Trophoblast cell (in vitro differentiated cells and primary cell): ENCODE measurements around the gene DGKZ.

Experiments used
- DNase-seq, 2 donors: peaks; one replicate each; pipeline ENCODE4 v3.0.0-alpha.2; 2016
- H2AFZ ChIP-seq: 2 replicates; pipeline ENCODE4 v1.6.1; 2013; ENCODE audit warnings: low read length, moderate library complexity, mild to moderate bottlenecking; ENCODE audit not compliant: insufficient read depth, poor library complexity
- H2AK5ac ChIP-seq: 2 replicates; pipeline ENCODE4 v1.6.1; 2013; ENCODE audit warnings: mild to moderate bottlenecking, low read length
- H2BK120ac ChIP-seq: 2 replicates; pipeline ENCODE4 v1.6.1; 2013; ENCODE audit warnings: low read length, mild to moderate bottlenecking, moderate library complexity; ENCODE audit not compliant: insufficient read depth, poor library complexity
- H2BK12ac ChIP-seq: 2 replicates; pipeline ENCODE4 v1.6.1; 2013; ENCODE audit warnings: mild to moderate bottlenecking, low read length, moderate library complexity
- H2BK5ac ChIP-seq: 2 replicates; pipeline ENCODE4 v1.6.1; 2013; ENCODE audit warnings: low read length, low read depth, moderate library complexity, mild to moderate bottlenecking; ENCODE audit not compliant: poor library complexity
- H3K14ac ChIP-seq: 2 replicates; pipeline ENCODE4 v1.6.1; 2013; ENCODE audit warnings: mild to moderate bottlenecking, low read length
- H3K18ac ChIP-seq: 2 replicates; pipeline ENCODE4 v1.6.1; 2013; ENCODE audit warnings: mild to moderate bottlenecking, low read length
- H3K23ac ChIP-seq: 2 replicates; pipeline ENCODE4 v1.6.1; 2013; ENCODE audit warnings: low read length
- H3K27ac ChIP-seq: 2 replicates; pipeline ENCODE4 v1.5.1; 2013; ENCODE audit warnings: low read depth, mild to moderate bottlenecking, inconsistent platforms, low read length, moderate library complexity
- H3K27me3 ChIP-seq: 2 replicates; pipeline ENCODE4 v1.6.1; 2013; ENCODE audit warnings: inconsistent platforms, mild to moderate bottlenecking, low read length, moderate library complexity; ENCODE audit not compliant: insufficient read depth
- H3K36me3 ChIP-seq, 2 experiments: 1 replicate in 1 of 2; 2 replicates in 1 of 2; pipeline ENCODE4 v1.6.1; 2013; ENCODE audit warnings: low read length in 2 of 2, mild to moderate bottlenecking in 2 of 2, moderate library complexity in 1 of 2; ENCODE audit not compliant: insufficient read depth in 2 of 2, control insufficient read depth in 1 of 2
- H3K4ac ChIP-seq: 2 replicates; pipeline ENCODE4 v1.6.1; 2013; ENCODE audit warnings: low read depth, mild to moderate bottlenecking, low read length, moderate library complexity
- H3K4me1 ChIP-seq, 2 experiments: 1 replicate in 1 of 2; 2 replicates in 1 of 2; pipeline ENCODE4 v1.6.1; 2013; ENCODE audit warnings: low read length in 2 of 2, mild to moderate bottlenecking in 2 of 2, moderate library complexity in 1 of 2; ENCODE audit not compliant: insufficient read depth in 2 of 2, control insufficient read depth in 1 of 2
- H3K4me2 ChIP-seq: 2 replicates; pipeline ENCODE4 v1.6.1; 2013; ENCODE audit warnings: inconsistent platforms, mild to moderate bottlenecking, low read length, moderate library complexity
- H3K4me3 ChIP-seq: 2 replicates; pipeline ENCODE4 v1.5.1; 2013; ENCODE audit warnings: mild to moderate bottlenecking, low read depth, low read length, inconsistent platforms
- H3K79me1 ChIP-seq: one replicate; pipeline ENCODE4 v1.6.1; 2013; ENCODE audit warnings: low read length
- H3K79me2 ChIP-seq: 2 replicates; pipeline ENCODE4 v1.6.1; 2013; ENCODE audit warnings: low read length, mild to moderate bottlenecking; ENCODE audit not compliant: control insufficient read depth, insufficient read depth, poor library complexity
- H3K9ac ChIP-seq: 2 replicates; pipeline ENCODE4 v1.6.1; 2013; ENCODE audit warnings: mild to moderate bottlenecking, low read length
- H3K9me3 ChIP-seq: 2 replicates; pipeline ENCODE4 v1.6.1; 2013; ENCODE audit warnings: low read depth, mild to moderate bottlenecking, control low read depth, inconsistent platforms, low read length; ENCODE audit not compliant: insufficient read depth
- H4K12ac ChIP-seq: 2 replicates; pipeline ENCODE4 v1.6.1; 2013; ENCODE audit warnings: low read depth, mild to moderate bottlenecking, low read length, moderate library complexity
- H4K8ac ChIP-seq: 2 replicates; pipeline ENCODE4 v1.6.1; 2013; ENCODE audit warnings: low read depth, mild to moderate bottlenecking, low read length, moderate library complexity
- H4K91ac ChIP-seq: one replicate; pipeline ENCODE4 v1.6.1; 2013; ENCODE audit warnings: low read depth, mild to moderate bottlenecking, low read length, moderate library complexity
- WGBS: extraction: QIAGEN DNeasy Blood & Tissue Kit; methylation state at CpG from one replicate; pipeline ENCODE4 v1.1.7; 2013; ENCODE audit warnings: missing lambda C conversion rate; ENCODE audit not compliant: insufficient read length, insufficient coverage; ENCODE audit errors: extremely low coverage; 5-methylcytosine and 5-hydroxymethylcytosine counted together

DGKZ gene

GRCh38 chr11:46352063-46352841 lies 5.0 kb downstream of the DGKZ start:
- Histone ChIP-seq H2AFZ (peak overlapping the region; percentile 40), H3K4me1 (peaks cover 16 to 26% of the 10 kb centered on the region in 2 experiments), H4K8ac (no peak overlapping the region), H3K79me2 (peaks cover 20% of the 10 kb centered on the region), H4K91ac (no peak overlapping the region), H2AK5ac (no peak overlapping the region), H3K9me3 (peaks cover 2% of the 10 kb centered on the region), H3K18ac (peak overlapping the region; percentile 13), H4K12ac (no peak overlapping the region), H2BK12ac (no peak overlapping the region), H3K4me3 (no peak overlapping the region), H2BK5ac (no peak overlapping the region), H3K4ac (peak overlapping the region; percentile 26), H3K9ac (no peak overlapping the region), H3K23ac (no peak overlapping the region), H3K4me2 (no peak overlapping the region), H2BK120ac (no peak overlapping the region), H3K27ac (no peak overlapping the region), H3K36me3 (peaks cover 8 to 11% of the 10 kb centered on the region in 2 experiments), H3K27me3 (no peaks in the 10 kb centered on the region), H3K14ac (no peak overlapping the region), H3K79me1 (peaks cover 6% of the 10 kb centered on the region)
- WGBS: no CpG with 5 or more reads among the region's 33 CpGs
- peak; percentile 63 to 73 for DNase-seq

GRCh38 chr11:46353698-46354097 lies 6.4 kb downstream of the DGKZ start:
- Histone ChIP-seq H2BK12ac (no peak overlapping the region), H4K91ac (no peak overlapping the region), H3K23ac (no peak overlapping the region), H3K4me3 (no peak overlapping the region), H3K79me2 (peaks cover 7% of the 10 kb centered on the region), H2BK5ac (no peak overlapping the region), H3K18ac (peak overlapping the region; percentile 33), H3K14ac (no peak overlapping the region), H2AK5ac (no peak overlapping the region), H3K4me2 (no peak overlapping the region), H3K79me1 (no peaks in the 10 kb centered on the region), H3K36me3 (peaks cover 8 to 11% of the 10 kb centered on the region in 2 experiments), H3K4ac (peak overlapping the region; percentile 65), H4K12ac (no peak overlapping the region), H3K4me1 (peaks cover 12 to 16% of the 10 kb centered on the region in 2 experiments), H3K27me3 (no peaks in the 10 kb centered on the region), H2AFZ (no peak overlapping the region), H3K9me3 (no peaks in the 10 kb centered on the region), H2BK120ac (no peak overlapping the region), H3K27ac (no peak overlapping the region), H4K8ac (no peak overlapping the region), H3K9ac (no peak overlapping the region)
- DNase-seq: no peak
- WGBS: no CpG with 5 or more reads among the region's 9 CpGs

GRCh38 chr11:46356924-46357482 lies 9.7 kb downstream of the DGKZ start:
- H3K23ac ChIP-seq: no peak overlapping the region
- H2BK120ac ChIP-seq: no peak overlapping the region
- no peak overlapping the region for H3K18ac ChIP-seq
- no peak overlapping the region for H4K12ac ChIP-seq
- no peak overlapping the region for H2BK12ac ChIP-seq
- no peak overlapping the region for H3K4me2 ChIP-seq
- H3K14ac ChIP-seq: no peak overlapping the region
- H3K4me1 ChIP-seq: peaks cover 6 to 10% of the 10 kb centered on the region in 2 experiments
- no peak overlapping the region for H3K4me3 ChIP-seq
- H2AFZ ChIP-seq: no peak overlapping the region
- peak; percentile 80 to 85 for DNase-seq
- no CpG with 5 or more reads among the region's 7 CpGs for WGBS
- peaks cover 8 to 9% of the 10 kb centered on the region in 2 experiments for H3K36me3 ChIP-seq
- no peaks in the 10 kb centered on the region for H3K9me3 ChIP-seq
- H3K4ac ChIP-seq: no peak overlapping the region
- no peak overlapping the region for H4K8ac ChIP-seq
- H3K27ac ChIP-seq: no peak overlapping the region
- H3K79me2 ChIP-seq: peaks cover 5% of the 10 kb centered on the region
- no peak overlapping the region for H4K91ac ChIP-seq
- H2AK5ac ChIP-seq: no peak overlapping the region
- no peak overlapping the region for H3K9ac ChIP-seq
- H3K27me3 ChIP-seq: no peaks in the 10 kb centered on the region
- no peak overlapping the region for H2BK5ac ChIP-seq
- H3K79me1 ChIP-seq: no peaks in the 10 kb centered on the region

- no peak overlapping the region for H3K9ac ChIP-seq
- H3K79me2 ChIP-seq: peaks cover 5% of the 10 kb centered on the region
- H4K91ac ChIP-seq: no peak overlapping the region
- peaks cover 7 to 8% of the 10 kb centered on the region in 2 experiments for H3K4me1 ChIP-seq
- H3K36me3 ChIP-seq: peaks cover 9 to 10% of the 10 kb centered on the region in 2 experiments
- H3K14ac ChIP-seq: no peak overlapping the region
- H3K18ac ChIP-seq: peak overlapping the region; percentile 75
- H3K79me1 ChIP-seq: no peaks in the 10 kb centered on the region
- H3K27me3 ChIP-seq: no peaks in the 10 kb centered on the region
- no peak overlapping the region for H3K23ac ChIP-seq
- H3K9me3 ChIP-seq: no peaks in the 10 kb centered on the region
- no peak overlapping the region for H3K4me3 ChIP-seq
- H2BK12ac ChIP-seq: peak overlapping the region; percentile 34
- no peak overlapping the region for H4K8ac ChIP-seq
- H4K12ac ChIP-seq: no peak overlapping the region
- no peak overlapping the region for H2AK5ac ChIP-seq
- no peak overlapping the region for H3K4me2 ChIP-seq
- H3K4ac ChIP-seq: peak overlapping the region; percentile 49
- H3K27ac ChIP-seq: no peak overlapping the region
- WGBS: no CpG with 5 or more reads among the region's 11 CpGs
- no peak overlapping the region for H2AFZ ChIP-seq
- H2BK120ac ChIP-seq: no peak overlapping the region
- no peak for DNase-seq
- no peak overlapping the region for H2BK5ac ChIP-seq
Measured at GRCh38 chr11:46357483-46357936, 10.2 kb downstream of the DGKZ start.
